ENCODE results near the gene TNN.

Gene TNN

GRCh38 chr1:175178056-175178455 is 110.4 kb downstream of the TNN start:
- no peak for DNase-seq

- no peak for DNase-seq
These were observed 110.8 kb downstream of the TNN start for GRCh38 chr1:175178456-175178855.

- DNase-seq: no peak
These were observed 112.4 kb downstream of the TNN start for GRCh38 chr1:175179837-175180590.

- no peak for DNase-seq
These were observed 114.6 kb downstream of the TNN start for GRCh38 chr1:175182201-175182746.

- no peak for DNase-seq
These were observed 116.0 kb downstream of the TNN start for GRCh38 chr1:175183586-175183985.

GRCh38 chr1:175185903-175186302 is 118.3 kb downstream of the TNN start:
- peak; percentile 64 for DNase-seq

- no peak for DNase-seq
These were observed 119.0 kb downstream of the TNN start for GRCh38 chr1:175186433-175187160.

- peak; percentile 91 for DNase-seq
These were observed 121.3 kb downstream of the TNN start for GRCh38 chr1:175188936-175189335.

- peak; percentile 10 for DNase-seq
These were observed 124.0 kb downstream of the TNN start for GRCh38 chr1:175191659-175192058.

- peak; percentile 3 for DNase-seq
These were observed 124.5 kb downstream of the TNN start for GRCh38 chr1:175192111-175192629.

- DNase-seq: peak; percentile 32
These were observed 125.2 kb downstream of the TNN start, which contains the start of gene KIAA0040 for GRCh38 chr1:175192630-175193526. Gene KIAA0040 (minus strand): TSS chr1:175192776. CDS start chr1:175161013, 31,763 bp downstream.

- DNase-seq: no peak
These were observed 125.9 kb downstream of the TNN start for GRCh38 chr1:175193527-175193910.

- no peak for DNase-seq
These were observed 127.6 kb downstream of the TNN start for GRCh38 chr1:175195281-175195680.

- DNase-seq: peak; percentile 21
These were observed 128.2 kb downstream of the TNN start for GRCh38 chr1:175195798-175196197.

- DNase-seq: peak; percentile 63
These were observed 129.9 kb downstream of the TNN start for GRCh38 chr1:175197531-175197930.

All from MV-4-11 (cell line).